Bronchial epithelial cell (primary cell): Measurements from ENCODE around the gene HECW1. TPM values are rescaled to one million over a fixed set of nuclear protein-coding genes. Genes with fewer than 3 reads are reported as not detected.
"Not testable (repeated sequence)": the region's sequence is repeated elsewhere in the genome, so short reads cannot be mapped to it uniquely, and the experiment has no call there.

Experiments
- DNase-seq: peaks from one replicate; pipeline ENCODE4 v3.0.0-alpha.2; 2010; ENCODE audit warnings: low read depth
- FAIRE-seq: peaks from 2 replicates; lab custom pipeline; 2011; peaks lifted over from hg19 to GRCh38; lab: Jason Lieb, UNC
- H3K27me3 ChIP-seq: 2 replicates; pipeline ENCODE4 v1.5.1; 2011; ENCODE audit warnings: low read length; ENCODE audit not compliant: control insufficient read depth, insufficient read depth
- H3K36me3 ChIP-seq: 2 replicates; pipeline ENCODE4 v1.5.1; 2011; ENCODE audit warnings: low read length; ENCODE audit not compliant: control insufficient read depth, insufficient read depth
- H3K4me3 ChIP-seq: 2 replicates; pipeline ENCODE4 v1.5.1; 2011; ENCODE audit warnings: mild to moderate bottlenecking, low read depth, low read length, control low read depth
- total RNA-seq: library from RNA; depleted of rRNA; stranded (reverse); fragments of >200 nt; gene quantifications from 2 replicates; pipeline ENCODE4 v1.2.1, GENCODE V29; 2014
- TF ChIP-seq, protein P1 (sequence below): IDR thresholded peaks from 2 replicates; pipeline ENCODE4 v1.5.1; 2011; ENCODE audit warnings: mild to moderate bottlenecking, moderate library complexity, low read length, control low read depth, inconsistent platforms; ENCODE audit not compliant: insufficient read depth, severe bottlenecking

The HECW1 gene
- total RNA-seq, 1 donor from 2014 or later: under 0.01 TPM

DNA sequence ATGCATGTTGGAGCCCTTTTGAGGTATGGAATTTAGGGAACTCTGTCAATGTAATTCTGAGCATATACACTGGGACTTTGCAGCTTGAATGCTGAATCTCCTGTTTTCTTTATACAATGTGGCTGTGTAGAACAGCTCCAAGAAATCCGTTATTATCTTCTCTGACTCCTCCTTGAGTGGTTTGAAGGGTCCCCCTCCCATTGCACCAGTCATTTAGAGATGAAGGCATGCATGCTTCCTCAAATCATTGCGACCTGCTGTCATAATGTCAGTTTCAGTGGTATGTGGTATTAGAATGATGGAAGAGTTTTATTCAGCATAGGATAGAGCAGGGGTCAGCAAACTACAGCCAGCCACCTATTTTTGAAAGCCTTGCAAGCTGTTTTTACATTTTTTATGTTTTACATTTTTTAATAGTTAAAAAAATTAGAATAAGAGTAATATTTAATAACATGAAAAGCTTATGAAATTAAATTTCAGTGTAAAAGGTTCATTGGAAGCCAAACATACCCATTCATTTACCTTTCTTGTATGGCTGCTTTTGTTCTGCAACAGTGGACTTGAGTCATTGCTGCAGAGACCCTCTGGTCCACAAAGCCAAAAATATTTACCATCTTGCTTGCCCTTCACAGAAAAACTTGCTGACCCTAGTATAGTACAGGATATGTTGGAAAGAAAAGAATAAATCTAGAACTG lies 478.6 kb downstream of the HECW1 start:
- H3K4me3 ChIP-seq: no peak overlapping the region

GRCh38 chr7:43591558-43592180 lies 479.2 kb downstream of the HECW1 start:
- DNase-seq: peak; percentile 86
- H3K36me3 ChIP-seq: peaks cover 3% of the 10 kb centered on the region
- FAIRE-seq: peak; percentile 7
- no peak overlapping the region for H3K4me3 ChIP-seq
- no peaks in the 10 kb centered on the region for H3K27me3 ChIP-seq
- TF ChIP-seq, protein P1, sequence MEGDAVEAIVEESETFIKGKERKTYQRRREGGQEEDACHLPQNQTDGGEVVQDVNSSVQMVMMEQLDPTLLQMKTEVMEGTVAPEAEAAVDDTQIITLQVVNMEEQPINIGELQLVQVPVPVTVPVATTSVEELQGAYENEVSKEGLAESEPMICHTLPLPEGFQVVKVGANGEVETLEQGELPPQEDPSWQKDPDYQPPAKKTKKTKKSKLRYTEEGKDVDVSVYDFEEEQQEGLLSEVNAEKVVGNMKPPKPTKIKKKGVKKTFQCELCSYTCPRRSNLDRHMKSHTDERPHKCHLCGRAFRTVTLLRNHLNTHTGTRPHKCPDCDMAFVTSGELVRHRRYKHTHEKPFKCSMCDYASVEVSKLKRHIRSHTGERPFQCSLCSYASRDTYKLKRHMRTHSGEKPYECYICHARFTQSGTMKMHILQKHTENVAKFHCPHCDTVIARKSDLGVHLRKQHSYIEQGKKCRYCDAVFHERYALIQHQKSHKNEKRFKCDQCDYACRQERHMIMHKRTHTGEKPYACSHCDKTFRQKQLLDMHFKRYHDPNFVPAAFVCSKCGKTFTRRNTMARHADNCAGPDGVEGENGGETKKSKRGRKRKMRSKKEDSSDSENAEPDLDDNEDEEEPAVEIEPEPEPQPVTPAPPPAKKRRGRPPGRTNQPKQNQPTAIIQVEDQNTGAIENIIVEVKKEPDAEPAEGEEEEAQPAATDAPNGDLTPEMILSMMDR: no peak

More for the DNA sequence above, 478.6 kb downstream of the HECW1 start:
- H3K36me3 ChIP-seq: peaks cover 3% of the 10 kb centered on the region
- TF ChIP-seq, protein P1: no peak
- FAIRE-seq: no peak
- no peak for DNase-seq
- H3K27me3 ChIP-seq: no peaks in the 10 kb centered on the region

DNA sequence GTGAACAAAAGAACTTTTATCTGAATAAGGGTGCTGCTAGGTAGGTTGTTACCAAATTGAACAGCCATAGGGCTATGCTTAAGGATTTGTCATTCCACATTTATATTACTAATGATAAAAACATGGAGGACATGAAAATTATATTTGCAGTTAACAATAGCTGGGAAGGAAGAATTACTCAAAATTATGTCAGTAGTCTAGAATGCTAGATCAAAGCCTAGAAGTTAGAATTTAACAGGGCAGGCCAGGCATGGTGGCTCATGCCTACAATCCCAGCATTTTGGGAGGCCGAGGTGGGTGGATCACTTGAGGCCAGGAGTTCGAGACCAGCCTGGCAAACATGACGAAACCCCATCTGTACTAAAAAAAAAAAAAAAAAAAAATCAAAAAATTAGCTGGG lies 479.9 kb downstream of the HECW1 start:
- no peak for FAIRE-seq
- Histone ChIP-seq H3K27me3 (no peaks in the 10 kb centered on the region), H3K4me3 (no peak overlapping the region), H3K36me3 (peaks cover 4% of the 10 kb centered on the region)
- TF ChIP-seq, protein P1: no peak
- peak; percentile 38 for DNase-seq

DNA sequence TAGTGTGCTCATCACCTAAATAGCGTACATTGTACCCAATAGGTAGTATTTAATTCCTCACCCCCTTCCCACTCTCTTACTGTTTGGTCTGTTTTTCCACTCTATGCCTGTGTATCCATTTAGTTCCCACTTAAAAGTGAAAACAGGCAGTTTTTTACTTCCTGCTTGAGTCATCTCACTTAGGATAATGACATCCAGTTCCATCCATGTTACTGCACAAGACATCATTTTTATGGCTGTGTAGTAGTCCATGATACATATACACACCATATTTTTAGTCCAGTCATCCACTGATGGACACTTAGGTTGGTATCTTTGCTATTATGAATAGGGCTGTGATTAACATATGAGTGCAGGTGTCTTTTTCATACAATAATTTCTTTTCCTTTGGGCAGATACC lies 480.6 kb downstream of the HECW1 start:
- Histone ChIP-seq H3K27me3 (no peaks in the 10 kb centered on the region), H3K4me3 (no peak overlapping the region), H3K36me3 (peaks cover 7% of the 10 kb centered on the region)
- TF ChIP-seq, protein P1: no peak
- FAIRE-seq (no peak), DNase-seq (no peak)

DNA sequence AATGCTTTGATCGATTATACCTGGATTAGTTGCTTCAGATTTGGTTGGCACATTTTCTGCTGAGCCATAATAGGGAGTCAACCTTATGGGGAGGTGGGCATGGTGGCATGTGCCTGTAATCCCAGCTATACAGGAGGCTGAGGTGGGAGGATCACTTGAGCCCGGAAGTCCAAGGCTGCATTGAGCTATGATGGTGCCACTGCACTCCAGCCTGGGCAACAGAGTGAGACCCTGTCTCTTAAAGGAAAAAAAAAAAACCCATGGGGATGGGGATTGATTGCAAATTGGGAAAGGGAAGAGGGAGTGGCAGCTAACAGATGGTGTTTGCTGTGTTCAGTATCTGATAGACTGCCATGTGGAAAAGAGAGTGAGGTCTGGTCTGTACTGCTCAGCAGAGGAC lies 481.6 kb downstream of the HECW1 start:
- DNase-seq (no peak), FAIRE-seq (no peak)
- TF ChIP-seq, protein P1: no peak
- no peak overlapping the region for H3K4me3 ChIP-seq
- no peaks in the 10 kb centered on the region for H3K27me3 ChIP-seq
- H3K36me3 ChIP-seq: peaks cover 7% of the 10 kb centered on the region

- H3K27me3 ChIP-seq, H3K36me3 ChIP-seq, FAIRE-seq, H3K4me3 ChIP-seq: not testable (repeated sequence)
- DNase-seq: peak; percentile 40
Measured at GRCh38 chr7:43596426-43596825, 484.0 kb downstream of the HECW1 start.
